Chondrocyte (in vitro differentiated cells): ENCODE measurements around the gene CUL9. TPM values are rescaled to one million over a fixed set of nuclear protein-coding genes. Genes with fewer than 3 reads are reported as not detected.

Source experiments
- DNase-seq: peaks from one replicate; pipeline ENCODE4 v3.0.0; 2021; ENCODE audit warnings: mixed read lengths, low spot score
- H3K27ac Mint-ChIP-seq: one replicate; pipeline ENCODE4 v1.8.0; 2021; ENCODE audit warnings: mild to moderate bottlenecking, moderate library complexity, mixed read lengths; ENCODE audit not compliant: unreplicated experiment
- H3K27me3 Mint-ChIP-seq: 2 replicates; pipeline ENCODE4 v1.8.0; 2021; ENCODE audit warnings: low read depth, mixed read lengths
- H3K36me3 Mint-ChIP-seq: 2 replicates; pipeline ENCODE4 v1.8.0; 2021; ENCODE audit warnings: low read depth, mixed read lengths
- H3K4me1 Mint-ChIP-seq: 2 replicates; pipeline ENCODE4 v1.8.0; 2021; ENCODE audit warnings: low read depth, mild to moderate bottlenecking, mixed read lengths
- H3K4me3 Mint-ChIP-seq: one replicate; pipeline ENCODE4 v1.8.0; 2021; ENCODE audit warnings: mild to moderate bottlenecking, moderate library complexity, mixed read lengths; ENCODE audit not compliant: unreplicated experiment
- H3K9me3 Mint-ChIP-seq: 2 replicates; pipeline ENCODE4 v1.8.0; 2021; ENCODE audit warnings: low read depth, mixed read lengths
- total RNA-seq: library from RNA; stranded (reverse); gene quantifications from 3 replicates; pipeline ENCODE4 v1.2.1, GENCODE V29; 2021
- TF ChIP-seq, protein P1 (sequence below): fragments of 200-600 bp; sonication (generic); IDR thresholded peaks from 2 replicates; pipeline ENCODE4 v1.5.0; 2021; ENCODE audit warnings: antibody characterized with exemption, mild to moderate bottlenecking, moderate library complexity

The CUL9 gene
- total RNA-seq, 1 donor from 2014 or later, result 19.8 TPM

DNA sequence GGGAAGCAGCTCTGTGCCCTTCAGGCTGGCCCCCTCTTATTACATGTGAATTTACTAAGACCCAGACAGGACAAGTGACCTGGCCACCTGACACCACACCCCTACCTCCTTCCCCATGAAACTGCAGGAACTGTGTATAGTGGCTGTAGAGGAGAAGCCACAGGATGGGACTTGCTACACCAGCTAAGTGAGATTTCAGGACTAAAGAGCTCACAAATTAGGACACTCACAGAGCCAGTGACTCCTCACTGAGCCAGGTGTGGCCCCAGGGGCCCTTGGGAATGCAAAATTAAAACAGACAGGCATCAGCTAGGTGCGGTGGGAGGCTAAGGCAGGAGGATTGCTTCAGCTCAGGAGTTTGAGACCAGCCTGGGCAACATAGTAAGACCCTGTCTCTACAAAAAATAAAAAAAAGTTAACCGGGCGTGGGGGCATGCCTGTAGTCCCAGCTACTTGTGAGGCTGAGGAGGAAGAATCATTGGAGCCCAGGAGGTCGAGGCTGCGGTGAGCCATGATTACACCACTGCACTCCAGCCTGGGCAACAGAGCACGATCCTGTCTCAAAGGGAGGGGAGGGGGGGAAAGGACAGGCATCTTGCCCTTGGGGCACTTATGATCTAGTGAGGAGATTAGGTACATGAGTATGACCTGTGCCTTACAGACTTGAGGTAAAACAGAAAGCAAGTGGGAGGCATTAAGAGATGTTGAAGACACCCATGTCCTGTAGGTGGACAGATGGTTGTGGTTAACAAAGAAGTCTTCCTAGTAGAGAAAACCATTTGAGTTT, 34.1 kb upstream of the CUL9 start:
- Mint-ChIP-seq H3K36me3 (peaks cover 15% of the 10 kb centered on the region), H3K27me3 (no peaks in the 10 kb centered on the region), H3K27ac (peak overlapping the region; percentile 51), H3K4me1 (peaks cover 23% of the 10 kb centered on the region), H3K4me3 (no peak overlapping the region), H3K9me3 (no peaks in the 10 kb centered on the region)
- TF ChIP-seq, protein P1, sequence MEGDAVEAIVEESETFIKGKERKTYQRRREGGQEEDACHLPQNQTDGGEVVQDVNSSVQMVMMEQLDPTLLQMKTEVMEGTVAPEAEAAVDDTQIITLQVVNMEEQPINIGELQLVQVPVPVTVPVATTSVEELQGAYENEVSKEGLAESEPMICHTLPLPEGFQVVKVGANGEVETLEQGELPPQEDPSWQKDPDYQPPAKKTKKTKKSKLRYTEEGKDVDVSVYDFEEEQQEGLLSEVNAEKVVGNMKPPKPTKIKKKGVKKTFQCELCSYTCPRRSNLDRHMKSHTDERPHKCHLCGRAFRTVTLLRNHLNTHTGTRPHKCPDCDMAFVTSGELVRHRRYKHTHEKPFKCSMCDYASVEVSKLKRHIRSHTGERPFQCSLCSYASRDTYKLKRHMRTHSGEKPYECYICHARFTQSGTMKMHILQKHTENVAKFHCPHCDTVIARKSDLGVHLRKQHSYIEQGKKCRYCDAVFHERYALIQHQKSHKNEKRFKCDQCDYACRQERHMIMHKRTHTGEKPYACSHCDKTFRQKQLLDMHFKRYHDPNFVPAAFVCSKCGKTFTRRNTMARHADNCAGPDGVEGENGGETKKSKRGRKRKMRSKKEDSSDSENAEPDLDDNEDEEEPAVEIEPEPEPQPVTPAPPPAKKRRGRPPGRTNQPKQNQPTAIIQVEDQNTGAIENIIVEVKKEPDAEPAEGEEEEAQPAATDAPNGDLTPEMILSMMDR, result no peak
- DNase-seq, result no peak

DNA sequence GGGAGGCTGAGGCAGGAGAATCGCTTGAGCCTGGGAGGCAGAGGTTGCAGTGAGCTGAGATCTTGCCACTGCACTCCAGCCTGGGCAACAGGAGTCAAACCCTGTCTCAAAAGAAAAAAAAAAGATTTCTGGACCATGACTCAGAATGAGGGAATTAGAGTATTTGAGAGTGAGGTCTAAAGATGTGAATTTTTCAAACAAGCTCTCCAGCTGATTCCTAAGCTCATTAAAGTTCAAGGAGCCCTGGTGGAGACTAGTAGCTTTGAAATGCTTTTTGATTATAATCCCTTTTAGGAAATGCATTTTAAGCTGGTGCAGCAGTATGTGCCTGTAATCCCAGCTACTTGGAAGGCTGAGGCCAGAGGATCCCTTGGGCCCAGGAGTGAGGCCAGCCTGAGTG, 32.7 kb upstream of the CUL9 start:
- Mint-ChIP-seq H3K36me3 (peaks cover 15% of the 10 kb centered on the region), H3K4me3 (no peak overlapping the region), H3K27ac (peak overlapping the region; percentile 85), H3K4me1 (peaks cover 12% of the 10 kb centered on the region), H3K27me3 (no peaks in the 10 kb centered on the region), H3K9me3 (no peaks in the 10 kb centered on the region)
- no peak for DNase-seq
- TF ChIP-seq, protein P1, result no peak

DNA sequence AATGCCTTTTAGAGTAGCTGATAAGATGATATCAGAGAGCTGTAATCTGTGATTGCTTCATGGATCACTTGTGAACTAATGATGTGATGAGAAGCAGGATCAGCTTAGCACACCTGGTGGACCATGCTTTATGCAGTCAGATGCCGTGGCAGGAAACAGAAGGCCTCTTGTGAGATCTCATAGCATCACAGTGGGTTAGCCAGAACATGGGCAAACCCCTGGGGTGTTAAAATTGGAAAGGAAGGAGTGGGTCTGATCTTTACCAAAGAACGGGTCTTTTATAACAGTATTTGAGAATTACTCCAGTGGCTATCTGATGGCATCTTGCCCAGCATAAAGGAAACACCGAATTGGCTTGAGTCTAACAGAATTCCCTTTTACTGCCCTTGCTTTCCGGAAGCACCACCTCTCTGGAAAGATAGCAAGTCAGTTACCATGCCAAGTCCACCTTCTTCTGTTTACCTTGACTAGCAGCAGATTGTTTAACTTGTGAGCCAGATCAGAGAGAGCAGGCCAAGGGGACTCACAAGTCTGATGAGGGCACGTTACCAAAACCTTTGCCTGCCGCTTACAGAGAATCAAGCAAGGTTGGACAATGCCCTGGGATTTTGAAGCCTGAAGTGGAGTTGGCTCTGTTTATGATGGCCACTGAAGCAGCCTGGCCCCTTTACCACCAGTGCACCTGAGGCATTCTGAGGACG, 31.8 kb upstream of the CUL9 start:
- DNase-seq, result no peak
- H3K27me3 Mint-ChIP-seq, result no peaks in the 10 kb centered on the region
- TF ChIP-seq, protein P1, result no peak
- H3K4me1 Mint-ChIP-seq, result peaks cover 12% of the 10 kb centered on the region
- no peaks in the 10 kb centered on the region for H3K9me3 Mint-ChIP-seq
- no peak overlapping the region for H3K4me3 Mint-ChIP-seq
- H3K36me3 Mint-ChIP-seq, result peaks cover 13% of the 10 kb centered on the region
- no peak overlapping the region for H3K27ac Mint-ChIP-seq

DNA sequence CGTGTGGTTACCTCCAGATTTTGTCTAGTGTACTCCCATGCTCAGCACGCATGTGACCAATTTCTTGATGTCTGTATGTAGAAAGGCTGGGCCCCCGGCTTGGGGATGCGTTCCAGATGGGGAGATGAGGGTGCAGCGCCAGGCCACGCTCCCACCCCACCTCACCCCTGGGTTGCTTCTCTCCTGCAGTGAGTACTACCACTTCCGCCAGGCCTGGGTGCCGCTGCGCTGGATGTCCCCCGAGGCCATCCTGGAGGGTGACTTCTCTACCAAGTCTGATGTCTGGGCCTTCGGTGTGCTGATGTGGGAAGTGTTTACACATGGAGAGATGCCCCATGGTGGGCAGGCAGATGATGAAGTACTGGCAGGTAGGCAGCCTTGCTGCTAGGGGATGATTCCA, 22.4 kb upstream of the CUL9 start:
- TF ChIP-seq, protein P1, result no peak
- no peaks in the 10 kb centered on the region for H3K4me1 Mint-ChIP-seq

DNA sequence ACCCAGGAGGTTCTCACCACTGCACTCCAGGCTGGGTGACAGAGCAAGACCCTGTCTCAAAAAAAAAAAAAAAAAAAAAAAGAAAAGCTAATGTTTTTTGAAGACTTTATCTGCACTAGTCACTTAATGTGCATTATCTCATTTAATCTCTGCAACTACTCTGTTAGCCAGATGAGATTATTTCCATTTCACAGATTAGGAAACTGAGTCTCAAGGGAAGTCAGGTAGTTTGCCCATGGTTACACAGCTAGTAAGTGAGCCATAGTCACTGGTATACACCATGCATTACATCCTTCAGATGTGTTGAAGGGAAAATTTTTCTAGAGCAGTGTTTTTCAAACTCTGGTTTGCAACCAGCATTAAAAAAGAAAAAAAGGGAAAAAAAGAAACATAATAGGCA, 18.1 kb upstream of the CUL9 start:
- no peaks in the 10 kb centered on the region for H3K4me1 Mint-ChIP-seq
- H3K4me3 Mint-ChIP-seq, result no peak overlapping the region
- no peak overlapping the region for H3K27ac Mint-ChIP-seq
- no peaks in the 10 kb centered on the region for H3K9me3 Mint-ChIP-seq
- no peaks in the 10 kb centered on the region for H3K27me3 Mint-ChIP-seq
- TF ChIP-seq, protein P1, result no peak
- no peak for DNase-seq
- peaks cover 9% of the 10 kb centered on the region for H3K36me3 Mint-ChIP-seq

More for the DNA sequence above, 22.4 kb upstream of the CUL9 start:
- DNase-seq, result no peak
- no peak overlapping the region for H3K27ac Mint-ChIP-seq
- no peaks in the 10 kb centered on the region for H3K9me3 Mint-ChIP-seq
- H3K36me3 Mint-ChIP-seq, result peaks cover 12% of the 10 kb centered on the region
- no peaks in the 10 kb centered on the region for H3K27me3 Mint-ChIP-seq
- no peak overlapping the region for H3K4me3 Mint-ChIP-seq
